Nephron progenitor cell (in vitro differentiated cells): ENCODE data around the gene PVALB.

Experiments
- DNase-seq: peaks from one replicate; pipeline ENCODE4 v3.0.0; 2021
- H3K27ac Mint-ChIP-seq: 2 replicates; pipeline ENCODE4 v1.8.0; 2021; ENCODE audit warnings: mild to moderate bottlenecking, moderate library complexity, mixed read lengths
- H3K27me3 Mint-ChIP-seq: 2 replicates; pipeline ENCODE4 v1.8.0; 2021; ENCODE audit warnings: mild to moderate bottlenecking, low read depth, mixed read lengths; ENCODE audit not compliant: poor library complexity
- H3K36me3 Mint-ChIP-seq: 2 replicates; pipeline ENCODE4 v1.8.0; 2021; ENCODE audit warnings: low read depth, mixed read lengths
- H3K4me1 Mint-ChIP-seq: 2 replicates; pipeline ENCODE4 v1.8.0; 2021; ENCODE audit warnings: mixed read lengths
- H3K4me3 Mint-ChIP-seq: 2 replicates; pipeline ENCODE4 v1.8.0; 2021; ENCODE audit warnings: mild to moderate bottlenecking, moderate library complexity, mixed read lengths
- H3K9me3 Mint-ChIP-seq: 2 replicates; pipeline ENCODE4 v1.8.0; 2021; ENCODE audit warnings: mild to moderate bottlenecking, moderate library complexity, mixed read lengths
- TF ChIP-seq, protein P1 (sequence below): fragments of 200-600 bp; sonication (generic); IDR thresholded peaks from 2 replicates; pipeline ENCODE4 v1.5.0; 2021; ENCODE audit warnings: antibody characterized with exemption

The PVALB gene

DNA sequence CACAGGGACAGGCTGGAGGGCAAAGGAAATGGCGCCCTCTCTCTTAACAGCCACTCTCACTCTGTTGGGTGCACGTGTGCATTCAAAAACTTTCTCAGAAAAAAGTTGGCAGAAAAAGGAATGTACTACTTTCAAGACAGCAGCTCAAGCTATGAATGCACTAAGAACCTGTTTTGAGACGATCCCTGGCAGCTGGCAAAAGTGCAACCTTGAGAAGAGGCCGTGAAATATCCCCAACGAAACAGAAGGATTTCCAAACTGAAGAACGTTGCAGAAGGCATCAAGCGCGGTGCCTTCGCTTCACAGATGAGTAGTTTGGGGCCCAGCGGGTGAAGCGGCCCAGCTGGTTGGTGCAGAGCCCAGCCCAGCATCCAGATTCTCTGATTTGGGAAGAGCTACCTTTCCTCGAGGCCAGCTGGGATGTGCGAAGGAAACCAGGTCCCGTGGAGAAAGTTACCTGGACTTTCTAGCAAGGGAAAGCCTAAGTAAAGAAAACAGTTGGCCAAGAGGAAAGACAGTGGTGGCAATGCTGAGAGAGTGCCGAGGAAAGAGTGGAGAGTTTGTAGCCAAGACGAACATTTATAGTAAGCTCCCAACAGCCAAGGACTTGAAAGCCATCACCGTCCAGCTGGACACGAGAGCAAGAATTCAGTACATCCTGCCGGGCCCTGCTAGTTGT lies 57.2 kb downstream of the PVALB start:
- peaks cover 18% of the 10 kb centered on the region for H3K27me3 Mint-ChIP-seq
- H3K4me1 Mint-ChIP-seq = no peaks in the 10 kb centered on the region
- H3K27ac Mint-ChIP-seq = no peak overlapping the region
- no peaks in the 10 kb centered on the region for H3K9me3 Mint-ChIP-seq
- no peak overlapping the region for H3K4me3 Mint-ChIP-seq
- TF ChIP-seq, protein P1, sequence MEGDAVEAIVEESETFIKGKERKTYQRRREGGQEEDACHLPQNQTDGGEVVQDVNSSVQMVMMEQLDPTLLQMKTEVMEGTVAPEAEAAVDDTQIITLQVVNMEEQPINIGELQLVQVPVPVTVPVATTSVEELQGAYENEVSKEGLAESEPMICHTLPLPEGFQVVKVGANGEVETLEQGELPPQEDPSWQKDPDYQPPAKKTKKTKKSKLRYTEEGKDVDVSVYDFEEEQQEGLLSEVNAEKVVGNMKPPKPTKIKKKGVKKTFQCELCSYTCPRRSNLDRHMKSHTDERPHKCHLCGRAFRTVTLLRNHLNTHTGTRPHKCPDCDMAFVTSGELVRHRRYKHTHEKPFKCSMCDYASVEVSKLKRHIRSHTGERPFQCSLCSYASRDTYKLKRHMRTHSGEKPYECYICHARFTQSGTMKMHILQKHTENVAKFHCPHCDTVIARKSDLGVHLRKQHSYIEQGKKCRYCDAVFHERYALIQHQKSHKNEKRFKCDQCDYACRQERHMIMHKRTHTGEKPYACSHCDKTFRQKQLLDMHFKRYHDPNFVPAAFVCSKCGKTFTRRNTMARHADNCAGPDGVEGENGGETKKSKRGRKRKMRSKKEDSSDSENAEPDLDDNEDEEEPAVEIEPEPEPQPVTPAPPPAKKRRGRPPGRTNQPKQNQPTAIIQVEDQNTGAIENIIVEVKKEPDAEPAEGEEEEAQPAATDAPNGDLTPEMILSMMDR = no peak
- peaks cover 20% of the 10 kb centered on the region for H3K36me3 Mint-ChIP-seq
- no peak for DNase-seq

DNA sequence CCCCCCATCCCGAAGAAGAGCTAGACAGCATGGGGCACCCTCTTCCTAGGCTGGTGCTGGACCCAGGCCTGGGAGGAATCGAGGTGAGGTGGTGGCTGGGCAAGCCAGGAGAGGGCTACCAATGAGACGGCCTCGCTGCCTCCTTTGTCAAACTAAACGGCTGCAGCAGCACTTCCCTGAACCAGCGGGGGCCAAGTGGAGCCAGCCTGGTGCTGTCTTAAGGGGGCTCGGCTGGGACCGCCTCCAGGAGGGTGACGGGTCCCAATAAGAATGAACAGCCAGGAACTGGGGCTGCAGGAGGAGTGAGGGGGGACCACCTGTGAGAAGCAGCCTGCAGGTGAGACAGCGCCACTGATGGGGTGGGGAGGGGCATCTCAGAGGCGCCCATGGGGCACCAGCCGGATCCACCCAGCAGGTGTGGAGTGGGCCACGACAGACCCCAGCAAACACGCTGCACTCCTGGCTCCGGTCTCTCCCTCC lies 58.0 kb downstream of the PVALB start:
- Mint-ChIP-seq H3K36me3 (peaks cover 13% of the 10 kb centered on the region), H3K27ac (no peak overlapping the region), H3K4me1 (no peaks in the 10 kb centered on the region), H3K4me3 (no peak overlapping the region), H3K27me3 (peaks cover 21% of the 10 kb centered on the region), H3K9me3 (no peaks in the 10 kb centered on the region)
- DNase-seq = no peak
- TF ChIP-seq, protein P1 = no peak

- H3K36me3 Mint-ChIP-seq = peaks cover 6% of the 10 kb centered on the region
- H3K27me3 Mint-ChIP-seq = peaks cover 32% of the 10 kb centered on the region
- H3K9me3 Mint-ChIP-seq = no peaks in the 10 kb centered on the region
- no peak overlapping the region for H3K4me3 Mint-ChIP-seq
- TF ChIP-seq, protein P1 = peak; percentile 83
- H3K27ac Mint-ChIP-seq = no peak overlapping the region
- H3K4me1 Mint-ChIP-seq = no peaks in the 10 kb centered on the region
- peak; percentile 85 for DNase-seq
Measured at GRCh38 chr22:36757668-36758211, 59.1 kb downstream of the PVALB start.

DNA sequence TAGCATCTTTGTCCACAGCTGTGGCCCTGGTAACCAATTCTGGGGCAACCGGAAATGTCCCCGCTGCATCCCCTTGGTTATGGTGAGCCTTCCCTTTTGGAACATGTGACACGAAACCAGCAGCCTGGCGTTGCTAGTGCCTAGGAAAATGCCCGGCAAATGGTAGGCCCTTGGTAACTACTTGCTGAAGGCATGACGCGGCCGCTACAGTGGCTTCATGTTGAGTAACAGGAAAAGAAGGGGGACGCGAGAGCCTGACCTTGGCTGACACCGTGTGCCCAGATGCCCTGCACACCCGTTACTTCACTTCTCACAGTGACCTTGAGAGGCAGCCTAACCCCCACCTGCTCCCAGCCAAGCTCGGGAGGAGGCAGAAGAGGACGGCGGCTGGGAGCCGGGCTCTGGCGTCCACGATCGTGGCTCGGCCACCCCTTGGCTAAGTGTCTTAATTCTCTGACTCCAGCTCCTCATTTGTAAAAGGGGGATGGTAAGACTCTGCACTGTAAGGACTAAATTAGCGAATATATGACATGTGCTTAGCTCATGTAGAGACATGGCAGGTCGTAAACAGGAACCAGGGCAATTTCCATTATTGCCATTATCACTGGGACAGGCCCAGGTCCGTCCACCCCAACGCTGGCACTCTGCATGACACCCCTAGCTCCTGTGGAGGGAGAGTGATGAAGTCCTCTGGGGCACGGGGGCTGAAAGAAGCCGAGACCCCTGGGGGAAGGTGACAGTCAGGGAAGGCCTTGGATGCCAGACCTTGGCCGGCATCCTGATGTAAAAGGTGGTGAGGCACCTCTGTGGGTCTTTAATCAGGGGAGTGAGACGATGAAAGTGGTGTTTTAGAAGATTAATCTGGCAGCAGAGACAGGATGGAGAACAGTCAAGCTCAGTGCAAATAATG lies 59.8 kb downstream of the PVALB start:
- no peaks in the 10 kb centered on the region for H3K36me3 Mint-ChIP-seq
- DNase-seq = no peak
- no peak overlapping the region for H3K27ac Mint-ChIP-seq
- H3K4me3 Mint-ChIP-seq = no peak overlapping the region
- H3K27me3 Mint-ChIP-seq = peaks cover 37% of the 10 kb centered on the region
- no peaks in the 10 kb centered on the region for H3K9me3 Mint-ChIP-seq
- TF ChIP-seq, protein P1 = no peak
- H3K4me1 Mint-ChIP-seq = no peaks in the 10 kb centered on the region

- Mint-ChIP-seq H3K27ac (no peak overlapping the region), H3K27me3 (peaks cover 37% of the 10 kb centered on the region), H3K4me3 (no peak overlapping the region), H3K4me1 (no peaks in the 10 kb centered on the region), H3K9me3 (no peaks in the 10 kb centered on the region), H3K36me3 (no peaks in the 10 kb centered on the region)
- TF ChIP-seq, protein P1 = no peak
- DNase-seq = no peak
Measured at GRCh38 chr22:36756031-36756430, 60.8 kb downstream of the PVALB start.
